ENCODE data around the gene KIN.
A peak's percentile ranks its signal among the peaks of the same experiment; 100 is the strongest.

- TF ChIP-seq CTCF (conservative IDR thresholded peaks at IDR 0.05; ENCODE audit: low read length) (peak; percentile 43), EZH2phosphoT487 (IDR thresholded peaks at IDR 0.05; ENCODE audit: borderline replicate concordance) (no peak)
These were observed 31.3 kb upstream of the KIN start for GRCh38 chr10:7819121-7819460.

All from Loucy (cell line).